Measurements from ENCODE around the gene LRRC8D. TPM values are rescaled to one million over a fixed set of nuclear protein-coding genes. Genes with fewer than 3 reads are reported as not detected.
A peak's percentile ranks its signal among the peaks of the same experiment; 100 is the strongest.

LRRC8D gene
- total RNA-seq, 3 donors from 2014 or later = 9.2 to 22.8 (median 11.7) TPM

- no peak for DNase-seq (ENCODE audit: low spot score in 2 of 2)
- Histone ChIP-seq H3K4me1 (no peaks in the 10 kb centered on the region), H3K4me3 (no peak overlapping the region), H3K27ac (no peak overlapping the region), H3K9me3 (no peaks in the 10 kb centered on the region), H3K36me3 (no peaks in the 10 kb centered on the region), H3K27me3 (no peaks in the 10 kb centered on the region)
- TF ChIP-seq POLR2A (IDR thresholded peaks at IDR 0.05) (no peak), POLR2AphosphoS5 (IDR thresholded peaks at IDR 0.05) (no peak), CTCF (IDR thresholded peaks at IDR 0.05) (no peak)
- intact Hi-C loops (cut with DNase I; ENCODE audit: low total_unique reads) = no loop called here
These were observed 7.8 kb upstream of the LRRC8D start for GRCh38 chr1:89812992-89813391.

- Histone ChIP-seq H3K27me3 (no peaks in the 10 kb centered on the region), H3K27ac (no peak overlapping the region), H3K4me1 (no peaks in the 10 kb centered on the region), H3K36me3 (no peaks in the 10 kb centered on the region), H3K4me3 (no peak overlapping the region), H3K9me3 (no peaks in the 10 kb centered on the region)
- no peak for DNase-seq (ENCODE audit: low spot score in 2 of 2)
- intact Hi-C loops (cut with DNase I; ENCODE audit: low total_unique reads) = no loop called here
- TF ChIP-seq CTCF (IDR thresholded peaks at IDR 0.05) = no peak
- TF ChIP-seq POLR2A (IDR thresholded peaks at IDR 0.05) = no peak
- TF ChIP-seq POLR2AphosphoS5 (IDR thresholded peaks at IDR 0.05) = no peak
These were observed 5.8 kb upstream of the LRRC8D start for GRCh38 chr1:89815040-89815439.

DNA sequence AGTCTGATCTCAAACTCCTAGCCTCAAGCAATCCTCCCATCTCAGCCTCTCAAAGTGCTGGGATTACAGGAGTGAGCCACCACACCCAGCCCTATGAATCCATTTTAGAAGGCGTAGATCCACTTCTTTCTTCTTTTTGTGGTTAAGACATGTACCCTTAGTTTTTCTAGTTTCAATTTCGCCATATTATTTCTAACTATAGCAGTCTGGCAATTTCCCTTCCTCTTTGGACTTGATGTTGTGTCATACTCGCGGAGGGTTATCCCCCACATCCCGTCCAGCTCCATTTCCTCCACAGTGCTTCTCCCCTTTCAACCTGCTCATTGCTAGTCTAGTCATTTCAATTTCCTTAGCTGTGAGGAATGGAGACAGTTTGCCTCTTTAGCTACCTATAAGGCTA, 5.2 kb upstream of the LRRC8D start:
- H3K4me1 ChIP-seq = no peaks in the 10 kb centered on the region
- DNase-seq (ENCODE audit: low spot score in 2 of 2) = no peak
- no peak overlapping the region for H3K27ac ChIP-seq
- TF ChIP-seq POLR2A (IDR thresholded peaks at IDR 0.05) (no peak), POLR2AphosphoS5 (IDR thresholded peaks at IDR 0.05) (no peak), CTCF (IDR thresholded peaks at IDR 0.05) (no peak)
- H3K4me3 ChIP-seq = no peak overlapping the region
- no peaks in the 10 kb centered on the region for H3K36me3 ChIP-seq
- H3K27me3 ChIP-seq = no peaks in the 10 kb centered on the region
- intact Hi-C loops (cut with DNase I; ENCODE audit: low total_unique reads) = no loop called here
- no peaks in the 10 kb centered on the region for H3K9me3 ChIP-seq

- H3K27me3 ChIP-seq = no peaks in the 10 kb centered on the region
- DNase-seq (ENCODE audit: low spot score in 2 of 2) = no peak
- intact Hi-C loops (cut with DNase I; ENCODE audit: low total_unique reads) = no loop called here
- no peaks in the 10 kb centered on the region for H3K36me3 ChIP-seq
- no peaks in the 10 kb centered on the region for H3K4me1 ChIP-seq
- no peaks in the 10 kb centered on the region for H3K9me3 ChIP-seq
- H3K27ac ChIP-seq = no peak overlapping the region
- TF ChIP-seq POLR2AphosphoS5 (IDR thresholded peaks at IDR 0.05) = no peak
- no peak overlapping the region for H3K4me3 ChIP-seq
These were observed 4.5 kb upstream of the LRRC8D start for GRCh38 chr1:89816366-89816765.

GRCh38 chr1:89821322-89822108, 683 bp downstream of the LRRC8D start:
- TF ChIP-seq POLR2A (IDR thresholded peaks at IDR 0.05) (no peak), POLR2AphosphoS5 (IDR thresholded peaks at IDR 0.05) (no peak), CTCF (IDR thresholded peaks at IDR 0.05) (no peak)
- Histone ChIP-seq H3K4me3 (peak overlapping the region; percentile 78 to 99 (median 87)), H3K36me3 (no peaks in the 10 kb centered on the region), H3K27me3 (no peaks in the 10 kb centered on the region), H3K9me3 (no peaks in the 10 kb centered on the region), H3K27ac (peak overlapping the region; percentile 84 to 91), H3K4me1 (no peaks in the 10 kb centered on the region)
- intact Hi-C loops (cut with DNase I; ENCODE audit: low total_unique reads) = no loop called here
- peak in 1 of 2 donors; percentile 55 for DNase-seq (ENCODE audit: low spot score in 2 of 2)

All from breast epithelium (tissue), 4 donors.